ENCODE measurements around the gene FASTK.

- no peak for TF ChIP-seq CTCF (IDR thresholded peaks at IDR 0.05 in 2 of 3, conservative IDR thresholded peaks at IDR 0.05 in 1 of 3; ENCODE audit: borderline replicate concordance in 1 of 3, insufficient read depth in 1 of 3, low read depth in 2 of 3, low read length in 2 of 3)
- no peak for TF ChIP-seq CEBPB (IDR thresholded peaks at IDR 0.05; ENCODE audit: low read depth)
- no peak for TF ChIP-seq EGR1 (IDR thresholded peaks at IDR 0.05; ENCODE audit: low read depth)
These were observed 46.0 kb upstream of the FASTK start for GRCh38 chr7:151126491-151127137.

All from HCT116 (cell line).